HTR-8/SVneo (cell line): ENCODE data around the gene ADAMTS3.
A peak's percentile ranks its signal among the peaks of the same experiment; 100 is the strongest.

Experiments used
- DNase-seq: peaks from one replicate; pipeline ENCODE4 v3.0.0; 2011; ENCODE audit warnings: low spot score, mixed read lengths; ENCODE audit not compliant: insufficient read length
- FAIRE-seq: peaks from 2 replicates; lab custom pipeline; 2011; peaks lifted over from hg19 to GRCh38; lab: Jason Lieb, UNC

The ADAMTS3 gene

DNA sequence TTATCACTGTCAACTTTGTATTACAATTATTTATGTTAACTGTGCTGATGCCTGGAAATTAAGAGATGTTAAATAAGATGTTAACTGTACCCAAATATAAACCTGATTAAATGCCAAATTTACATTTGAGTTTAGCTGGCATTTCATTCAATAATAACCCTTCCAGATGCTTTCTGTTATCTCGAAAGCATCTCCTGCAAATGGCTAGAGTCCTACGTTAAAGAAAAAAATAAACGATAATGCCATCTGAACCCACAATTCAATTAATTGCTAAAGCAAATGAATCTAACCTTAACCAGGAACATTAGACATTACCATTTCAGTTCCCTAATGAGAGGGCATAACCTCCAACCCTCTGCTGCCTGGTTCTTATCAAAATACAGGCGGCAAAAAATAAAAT lies 145.0 kb downstream of the ADAMTS3 start:
- no peak for DNase-seq
- FAIRE-seq = no peak

DNA sequence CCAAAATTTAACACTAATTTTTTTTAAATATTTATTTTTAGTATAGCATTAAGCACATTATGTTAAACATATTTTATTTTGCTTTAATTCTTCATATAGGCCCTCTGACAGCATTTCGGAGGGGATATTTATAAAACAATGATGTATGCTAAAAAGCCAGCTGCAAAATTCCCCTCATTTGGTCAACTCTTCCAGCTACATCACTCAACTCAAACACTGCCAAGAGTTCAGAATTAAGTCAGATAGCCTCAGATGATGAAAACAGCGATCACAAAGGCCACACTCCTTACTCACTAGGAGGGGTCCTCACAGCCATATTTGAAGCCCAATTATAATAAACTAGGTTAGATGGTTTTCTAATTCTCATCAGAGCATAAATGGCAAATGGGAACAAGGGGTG lies 146.6 kb downstream of the ADAMTS3 start:
- DNase-seq = no peak
- no peak for FAIRE-seq

GRCh38 chr4:72418458-72418857 lies 150.6 kb downstream of the ADAMTS3 start:
- FAIRE-seq (no peak), DNase-seq (peak; percentile 5)

DNA sequence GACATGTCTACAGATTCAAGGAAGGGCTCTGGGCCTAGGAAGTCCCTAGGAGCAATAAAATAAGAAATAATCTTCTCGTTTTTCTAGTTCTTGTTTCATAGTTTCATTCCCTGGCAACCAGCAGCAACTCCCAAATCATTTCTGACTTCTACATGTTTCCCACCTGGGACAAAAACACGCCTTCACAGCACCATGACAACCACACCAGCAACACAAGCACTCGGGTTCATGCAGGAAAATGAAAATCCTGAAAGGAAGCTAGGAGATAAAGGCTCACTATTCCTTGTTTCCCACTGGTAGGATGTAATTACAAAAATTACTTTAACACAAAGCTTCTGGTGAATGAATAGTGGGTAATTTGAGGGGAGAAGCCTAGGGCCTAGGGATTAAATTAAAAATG lies 158.9 kb downstream of the ADAMTS3 start:
- no peak for FAIRE-seq
- no peak for DNase-seq

- no peak for FAIRE-seq
- no peak for DNase-seq
Observed at GRCh38 chr4:72408568-72408967, 160.5 kb downstream of the ADAMTS3 start.

DNA sequence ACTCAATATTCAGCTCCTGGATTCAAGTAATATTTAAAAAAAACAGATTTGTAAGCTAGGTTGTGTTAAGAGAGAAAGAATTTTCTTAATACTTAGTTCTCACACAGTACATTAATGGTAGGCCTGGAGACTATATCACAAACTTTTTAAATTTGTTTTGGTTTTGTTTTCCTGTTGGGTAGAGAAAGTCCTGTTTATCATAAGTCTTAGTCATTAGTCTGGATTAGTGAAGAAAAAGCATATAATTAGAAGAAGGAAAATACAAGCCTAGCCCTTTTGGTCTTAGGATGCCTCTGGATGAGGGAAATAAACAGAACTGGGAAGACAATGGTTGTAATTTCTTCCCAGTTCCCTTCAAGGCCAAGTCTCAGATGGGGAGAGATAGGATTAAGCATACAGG lies 163.6 kb downstream of the ADAMTS3 start:
- FAIRE-seq (no peak), DNase-seq (no peak)

GRCh38 chr4:72397314-72397713 lies 171.7 kb downstream of the ADAMTS3 start:
- FAIRE-seq (no peak), DNase-seq (no peak)

GRCh38 chr4:72394012-72394663 lies 174.9 kb downstream of the ADAMTS3 start:
- FAIRE-seq (no peak), DNase-seq (no peak)

- DNase-seq (no peak), FAIRE-seq (no peak)
Observed at GRCh38 chr4:72391281-72391680, 177.7 kb downstream of the ADAMTS3 start.

DNA sequence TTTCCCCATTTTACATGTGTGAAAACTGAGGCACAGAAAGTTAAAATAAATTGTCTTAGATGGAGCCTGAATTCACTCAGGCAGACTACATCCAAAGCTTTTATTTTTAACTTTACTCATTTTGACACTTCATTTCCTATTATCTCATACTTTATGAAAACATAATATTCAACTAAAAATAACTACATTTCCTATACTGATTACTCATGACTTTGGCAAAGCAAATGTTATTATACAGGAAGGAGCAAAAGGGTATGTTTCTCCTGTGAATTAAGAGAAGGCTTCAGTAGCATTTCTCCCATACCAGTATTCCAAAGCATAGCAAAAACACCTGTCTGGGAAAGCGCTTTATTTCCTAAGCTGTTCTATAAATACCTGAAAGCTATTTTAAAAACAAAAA lies 178.6 kb downstream of the ADAMTS3 start:
- DNase-seq = no peak

GRCh38 chr4:72388521-72388920 lies 180.5 kb downstream of the ADAMTS3 start:
- FAIRE-seq (no peak), DNase-seq (no peak)

More for the DNA sequence above, 178.6 kb downstream of the ADAMTS3 start:
- FAIRE-seq = no peak

DNA sequence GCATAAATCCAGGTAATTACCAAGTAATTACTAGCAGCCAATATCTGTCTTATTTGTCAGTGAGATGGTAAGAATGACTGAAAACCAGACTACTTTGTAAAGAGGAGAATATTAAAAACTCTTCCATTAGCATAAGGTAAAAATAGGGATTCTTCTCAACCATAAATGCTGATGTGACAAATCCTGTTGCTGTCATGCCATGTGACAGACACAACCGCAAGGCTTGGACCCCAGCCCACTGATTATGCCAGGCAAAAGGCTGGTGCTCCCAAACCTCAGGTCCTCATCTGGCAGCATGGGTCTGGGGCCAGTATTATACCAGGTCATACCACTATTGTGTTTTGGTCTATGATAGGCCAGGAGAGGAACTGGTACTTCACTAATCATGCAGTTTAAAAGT lies 181.1 kb downstream of the ADAMTS3 start:
- FAIRE-seq (no peak), DNase-seq (no peak)

GRCh38 chr4:72383439-72383838 lies 185.6 kb downstream of the ADAMTS3 start:
- no peak for FAIRE-seq

GRCh38 chr4:72378901-72379300 lies 190.1 kb downstream of the ADAMTS3 start:
- DNase-seq (no peak), FAIRE-seq (no peak)

More at GRCh38 chr4:72383439-72383838, 185.6 kb downstream of the ADAMTS3 start:
- DNase-seq = no peak

DNA sequence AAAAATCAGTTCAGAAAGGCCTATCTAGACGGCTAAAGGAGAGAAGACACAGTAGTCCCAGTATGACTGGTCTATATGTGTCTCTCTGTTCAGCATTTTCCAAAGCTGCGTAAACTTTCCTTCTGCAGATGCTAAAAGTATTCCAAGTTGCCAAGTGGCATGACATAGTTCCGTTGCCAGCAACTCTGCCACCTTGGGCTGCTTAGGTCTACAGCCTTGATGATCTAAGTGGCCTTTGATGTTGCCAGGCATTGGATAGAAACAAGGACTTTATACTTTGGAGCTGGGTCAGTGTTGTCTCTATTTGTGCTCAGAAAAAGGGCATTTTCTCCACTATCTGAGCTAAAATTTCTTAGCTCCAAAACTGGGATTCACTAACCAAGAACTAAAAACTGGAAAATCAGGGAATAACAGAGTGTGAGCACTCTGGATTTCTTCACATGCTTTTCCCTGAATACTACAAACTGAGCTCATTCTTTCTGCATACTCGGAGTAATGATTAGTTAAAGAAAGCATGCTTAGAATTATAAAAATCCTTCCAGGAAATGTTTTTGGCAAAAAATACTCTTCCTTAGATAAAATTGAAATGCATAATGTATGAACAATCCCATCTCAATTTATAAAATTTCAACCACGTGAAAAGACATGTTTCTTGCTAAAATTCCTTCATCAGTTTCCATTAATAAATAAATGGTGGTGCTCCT lies 191.4 kb downstream of the ADAMTS3 start:
- FAIRE-seq = no peak
- DNase-seq = no peak

GRCh38 chr4:72376901-72377300 lies 192.1 kb downstream of the ADAMTS3 start:
- no peak for DNase-seq

GRCh38 chr4:72375073-72375736 lies 193.8 kb downstream of the ADAMTS3 start:
- DNase-seq = no peak
- FAIRE-seq = no peak

More at GRCh38 chr4:72376901-72377300, 192.1 kb downstream of the ADAMTS3 start:
- FAIRE-seq = no peak

GRCh38 chr4:72374159-72374558 lies 194.9 kb downstream of the ADAMTS3 start:
- no peak for FAIRE-seq

DNA sequence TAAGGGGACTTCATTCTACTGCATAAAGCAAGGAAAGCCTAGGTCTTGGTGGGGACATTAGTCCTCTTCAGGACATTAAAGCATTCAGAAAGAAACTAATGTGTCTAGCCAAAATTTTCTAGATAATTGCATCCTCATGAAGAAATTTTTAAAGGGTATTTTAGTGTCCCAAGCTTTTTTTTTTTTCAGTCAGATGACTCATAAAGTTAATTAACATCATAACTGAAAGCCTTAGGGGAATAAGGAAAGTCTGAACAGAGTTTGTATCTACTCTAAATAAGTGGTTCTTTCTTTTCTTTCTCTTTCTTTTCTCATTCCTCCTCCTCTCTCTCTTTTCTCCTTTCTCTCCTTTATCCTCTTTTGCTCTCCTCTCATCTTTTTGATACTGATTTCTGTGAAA lies 202.4 kb downstream of the ADAMTS3 start:
- FAIRE-seq (no peak), DNase-seq (no peak)

More at GRCh38 chr4:72374159-72374558, 194.9 kb downstream of the ADAMTS3 start:
- DNase-seq = no peak

GRCh38 chr4:72365981-72366380 lies 203.0 kb downstream of the ADAMTS3 start:
- DNase-seq (no peak), FAIRE-seq (no peak)

GRCh38 chr4:72365016-72365415 lies 204.0 kb downstream of the ADAMTS3 start:
- DNase-seq (no peak), FAIRE-seq (no peak)
